ENCODE data around the gene FAF1. TPM values are rescaled to one million over a fixed set of nuclear protein-coding genes. Genes with fewer than 3 reads are reported as not detected.

The FAF1 gene
- total and polyA plus RNA-seq, 9 of the 15 experiments (the other 6 are each of a cell fraction or from before 2014, with no cell fraction given), result 48.7 to 225 (median 118) TPM

DNA sequence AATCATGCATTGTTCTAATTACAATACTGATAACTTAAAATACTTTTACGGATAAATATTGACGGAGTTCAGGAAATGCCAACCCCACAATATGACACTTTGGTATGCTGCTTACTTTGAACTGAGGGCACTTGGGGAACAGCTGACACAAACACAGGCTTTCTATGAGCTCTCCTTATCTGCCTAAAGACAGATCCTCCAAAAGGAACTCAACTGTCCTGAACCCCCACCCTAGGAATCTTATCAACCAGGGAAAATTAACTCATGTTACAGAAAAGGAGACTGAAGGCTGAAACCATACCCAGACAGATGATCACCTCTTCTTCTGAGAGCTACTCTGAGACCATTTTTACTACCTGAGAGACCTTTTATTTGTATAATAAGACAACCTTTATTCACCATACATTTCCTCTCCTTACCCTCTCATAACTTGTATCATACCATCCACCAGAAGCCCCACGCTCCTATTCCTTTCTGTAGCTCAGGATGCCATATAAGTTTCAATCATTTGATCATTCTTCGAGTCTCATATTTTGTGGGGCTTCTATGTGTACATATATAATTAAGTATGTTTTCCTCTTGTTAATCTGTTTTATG is 239.5 kb downstream of the FAF1 start (continued):
- TF ChIP-seq, protein P1, sequence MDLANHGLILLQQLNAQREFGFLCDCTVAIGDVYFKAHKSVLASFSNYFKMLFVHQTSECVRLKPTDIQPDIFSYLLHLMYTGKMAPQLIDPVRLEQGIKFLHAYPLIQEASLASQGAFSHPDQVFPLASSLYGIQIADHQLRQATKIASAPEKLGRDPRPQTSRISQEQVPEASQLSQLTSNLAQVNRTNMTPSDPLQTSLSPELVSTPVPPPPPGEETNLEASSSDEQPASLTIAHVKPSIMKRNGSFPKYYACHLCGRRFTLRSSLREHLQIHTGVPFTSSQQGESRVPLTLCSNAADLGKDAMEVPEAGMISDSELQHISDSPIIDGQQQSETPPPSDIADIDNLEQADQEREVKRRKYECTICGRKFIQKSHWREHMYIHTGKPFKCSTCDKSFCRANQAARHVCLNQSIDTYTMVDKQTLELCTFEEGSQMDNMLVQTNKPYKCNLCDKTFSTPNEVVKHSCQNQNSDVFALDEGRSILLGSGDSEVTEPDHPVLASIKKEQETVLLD (IDR thresholded peaks at IDR 0.05), result peak; percentile 75; the same call in 1 of the 2 replicates
- no peak for TF ChIP-seq KDM2B (CRISPR knock-in tag; IDR thresholded peaks at IDR 0.05)
- TF ChIP-seq KLF6 (CRISPR knock-in tag; IDR thresholded peaks at IDR 0.05; ENCODE audit: borderline replicate concordance), result no peak
- peak; percentile 71 for TF ChIP-seq FOXM1 (IDR thresholded peaks at IDR 0.05; ENCODE audit: low read depth)
- no peak for TF ChIP-seq FOXM1 (CRISPR knock-in tag; IDR thresholded peaks at IDR 0.05; ENCODE audit: low read depth)
- TF ChIP-seq BHLHE40 (IDR thresholded peaks at IDR 0.05; ENCODE audit: low read length), result no peak
- no peak for TF ChIP-seq ZNF584 (CRISPR knock-in tag; IDR thresholded peaks at IDR 0.05; ENCODE audit: low read depth)
- TF ChIP-seq TAF15 (IDR thresholded peaks at IDR 0.05; ENCODE audit: low read depth, low read length), result no peak
- peak; percentile 85 for TF ChIP-seq EP300 (IDR thresholded peaks at IDR 0.05; ENCODE audit: low read length)
- peak; percentile 53; the same call in 1 of the 2 replicates for TF ChIP-seq TOE1 (IDR thresholded peaks at IDR 0.05; ENCODE audit: borderline replicate concordance)
- no peak for TF ChIP-seq TOE1 (CRISPR knock-in tag; IDR thresholded peaks at IDR 0.05; ENCODE audit: borderline replicate concordance, low read depth)
- TF ChIP-seq ZNF79 (CRISPR knock-in tag; IDR thresholded peaks at IDR 0.05; ENCODE audit: low read depth), result no peak
- no peak for TF ChIP-seq ZNF324 (CRISPR knock-in tag; IDR thresholded peaks at IDR 0.05)
- TF ChIP-seq, protein P2, sequence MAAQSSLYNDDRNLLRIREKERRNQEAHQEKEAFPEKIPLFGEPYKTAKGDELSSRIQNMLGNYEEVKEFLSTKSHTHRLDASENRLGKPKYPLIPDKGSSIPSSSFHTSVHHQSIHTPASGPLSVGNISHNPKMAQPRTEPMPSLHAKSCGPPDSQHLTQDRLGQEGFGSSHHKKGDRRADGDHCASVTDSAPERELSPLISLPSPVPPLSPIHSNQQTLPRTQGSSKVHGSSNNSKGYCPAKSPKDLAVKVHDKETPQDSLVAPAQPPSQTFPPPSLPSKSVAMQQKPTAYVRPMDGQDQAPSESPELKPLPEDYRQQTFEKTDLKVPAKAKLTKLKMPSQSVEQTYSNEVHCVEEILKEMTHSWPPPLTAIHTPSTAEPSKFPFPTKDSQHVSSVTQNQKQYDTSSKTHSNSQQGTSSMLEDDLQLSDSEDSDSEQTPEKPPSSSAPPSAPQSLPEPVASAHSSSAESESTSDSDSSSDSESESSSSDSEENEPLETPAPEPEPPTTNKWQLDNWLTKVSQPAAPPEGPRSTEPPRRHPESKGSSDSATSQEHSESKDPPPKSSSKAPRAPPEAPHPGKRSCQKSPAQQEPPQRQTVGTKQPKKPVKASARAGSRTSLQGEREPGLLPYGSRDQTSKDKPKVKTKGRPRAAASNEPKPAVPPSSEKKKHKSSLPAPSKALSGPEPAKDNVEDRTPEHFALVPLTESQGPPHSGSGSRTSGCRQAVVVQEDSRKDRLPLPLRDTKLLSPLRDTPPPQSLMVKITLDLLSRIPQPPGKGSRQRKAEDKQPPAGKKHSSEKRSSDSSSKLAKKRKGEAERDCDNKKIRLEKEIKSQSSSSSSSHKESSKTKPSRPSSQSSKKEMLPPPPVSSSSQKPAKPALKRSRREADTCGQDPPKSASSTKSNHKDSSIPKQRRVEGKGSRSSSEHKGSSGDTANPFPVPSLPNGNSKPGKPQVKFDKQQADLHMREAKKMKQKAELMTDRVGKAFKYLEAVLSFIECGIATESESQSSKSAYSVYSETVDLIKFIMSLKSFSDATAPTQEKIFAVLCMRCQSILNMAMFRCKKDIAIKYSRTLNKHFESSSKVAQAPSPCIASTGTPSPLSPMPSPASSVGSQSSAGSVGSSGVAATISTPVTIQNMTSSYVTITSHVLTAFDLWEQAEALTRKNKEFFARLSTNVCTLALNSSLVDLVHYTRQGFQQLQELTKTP (IDR thresholded peaks at IDR 0.05; ENCODE audit: low read depth in 1 of 2, partially characterized antibody in 2 of 2), result no peak
- no peak for TF ChIP-seq ZNF347 (CRISPR knock-in tag; IDR thresholded peaks at IDR 0.05; ENCODE audit: low read depth)
- TF ChIP-seq ZNF143 (CRISPR knock-in tag; IDR thresholded peaks at IDR 0.05), result no peak
- TF ChIP-seq NFIC (IDR thresholded peaks at IDR 0.05), result peak; percentile 62
- TF ChIP-seq, protein P3, sequence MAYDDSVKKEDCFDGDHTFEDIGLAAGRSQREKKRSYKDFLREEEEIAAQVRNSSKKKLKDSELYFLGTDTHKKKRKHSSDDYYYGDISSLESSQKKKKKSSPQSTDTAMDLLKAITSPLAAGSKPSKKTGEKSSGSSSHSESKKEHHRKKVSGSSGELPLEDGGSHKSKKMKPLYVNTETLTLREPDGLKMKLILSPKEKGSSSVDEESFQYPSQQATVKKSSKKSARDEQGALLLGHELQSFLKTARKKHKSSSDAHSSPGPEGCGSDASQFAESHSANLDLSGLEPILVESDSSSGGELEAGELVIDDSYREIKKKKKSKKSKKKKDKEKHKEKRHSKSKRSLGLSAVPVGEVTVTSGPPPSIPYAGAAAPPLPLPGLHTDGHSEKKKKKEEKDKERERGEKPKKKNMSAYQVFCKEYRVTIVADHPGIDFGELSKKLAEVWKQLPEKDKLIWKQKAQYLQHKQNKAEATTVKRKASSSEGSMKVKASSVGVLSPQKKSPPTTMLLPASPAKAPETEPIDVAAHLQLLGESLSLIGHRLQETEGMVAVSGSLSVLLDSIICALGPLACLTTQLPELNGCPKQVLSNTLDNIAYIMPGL (CRISPR knock-in tag; IDR thresholded peaks at IDR 0.05), result no peak
- TF ChIP-seq, protein P4, sequence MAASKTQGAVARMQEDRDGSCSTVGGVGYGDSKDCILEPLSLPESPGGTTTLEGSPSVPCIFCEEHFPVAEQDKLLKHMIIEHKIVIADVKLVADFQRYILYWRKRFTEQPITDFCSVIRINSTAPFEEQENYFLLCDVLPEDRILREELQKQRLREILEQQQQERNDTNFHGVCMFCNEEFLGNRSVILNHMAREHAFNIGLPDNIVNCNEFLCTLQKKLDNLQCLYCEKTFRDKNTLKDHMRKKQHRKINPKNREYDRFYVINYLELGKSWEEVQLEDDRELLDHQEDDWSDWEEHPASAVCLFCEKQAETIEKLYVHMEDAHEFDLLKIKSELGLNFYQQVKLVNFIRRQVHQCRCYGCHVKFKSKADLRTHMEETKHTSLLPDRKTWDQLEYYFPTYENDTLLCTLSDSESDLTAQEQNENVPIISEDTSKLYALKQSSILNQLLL (CRISPR knock-in tag; IDR thresholded peaks at IDR 0.05; ENCODE audit: borderline replicate concordance), result no peak
- peak; percentile 51 for TF ChIP-seq MEIS2 (IDR thresholded peaks at IDR 0.05; ENCODE audit: partially characterized antibody)
- TF ChIP-seq CBX5 (IDR thresholded peaks at IDR 0.05; ENCODE audit: borderline replicate concordance, low read depth), result no peak; the same call in 1 of the 2 replicates

Measured in K562 (cell line).